GM18511 (cell line): ENCODE data around the gene NIPA2.
A peak's percentile ranks its signal among the peaks of the same experiment; 100 is the strongest.

ENCODE experiments used
- ATAC-seq: cut with Tn5 transposase; IDR thresholded peaks from one replicate; pipeline ENCODE4 v1.9.1; 2021; ENCODE audit warnings: mild to moderate bottlenecking, moderate library complexity; ENCODE audit not compliant: unreplicated experiment

NIPA2 gene

GRCh38 chr15:22831473-22831872, 7.0 kb upstream of the NIPA2 start:
- ATAC-seq: no peak

GRCh38 chr15:22839046-22839695, 705 bp downstream of the NIPA2 start:
- ATAC-seq: peak; percentile 16

- ATAC-seq: no peak
These were observed 6.2 kb downstream of the NIPA2 start for GRCh38 chr15:22844421-22845288.

- no peak for ATAC-seq
These were observed 6.9 kb downstream of the NIPA2 start for GRCh38 chr15:22845289-22845900.

- no peak for ATAC-seq
These were observed 7.6 kb downstream of the NIPA2 start for GRCh38 chr15:22846073-22846472.

GRCh38 chr15:22850055-22850454, 11.6 kb downstream of the NIPA2 start:
- no peak for ATAC-seq

GRCh38 chr15:22851513-22851912, 13.0 kb downstream of the NIPA2 start:
- no peak for ATAC-seq

- no peak for ATAC-seq
These were observed 17.3 kb downstream of the NIPA2 start for GRCh38 chr15:22855791-22856190.

GRCh38 chr15:22856659-22857058, 18.2 kb downstream of the NIPA2 start:
- ATAC-seq: no peak

- ATAC-seq: no peak
These were observed 22.7 kb downstream of the NIPA2 start for GRCh38 chr15:22861161-22861560.

GRCh38 chr15:22863356-22863755, 24.9 kb downstream of the NIPA2 start:
- no peak for ATAC-seq

GRCh38 chr15:22866079-22866478, 27.6 kb downstream of the NIPA2 start:
- ATAC-seq: no peak

GRCh38 chr15:22867886-22868285, 29.4 kb downstream of the NIPA2 start:
- ATAC-seq: no peak

GRCh38 chr15:22868495-22868894, 30.0 kb downstream of the NIPA2 start:
- ATAC-seq: no peak

GRCh38 chr15:22868928-22869327, 30.5 kb downstream of the NIPA2 start:
- no peak for ATAC-seq

GRCh38 chr15:22869856-22870255, 31.4 kb downstream of the NIPA2 start:
- no peak for ATAC-seq

- no peak for ATAC-seq
These were observed 32.4 kb downstream of the NIPA2 start for GRCh38 chr15:22870865-22871264.

GRCh38 chr15:22871481-22872086, 33.1 kb downstream of the NIPA2 start:
- ATAC-seq: no peak

- ATAC-seq: no peak
These were observed 34.7 kb downstream of the NIPA2 start for GRCh38 chr15:22872936-22873701.

- ATAC-seq: no peak
These were observed 35.4 kb downstream of the NIPA2 start for GRCh38 chr15:22873841-22874240.

GRCh38 chr15:22874256-22874655, 35.8 kb downstream of the NIPA2 start:
- ATAC-seq: no peak
